NB4 (cell line): ENCODE data around the gene DKK3.

Experiments used
- POLR2A ChIP-seq: IDR thresholded peaks from 2 replicates; pipeline ENCODE4 v1.6.1; 2011; ENCODE audit warnings: mild to moderate bottlenecking; ENCODE audit not compliant: insufficient read length; ENCODE audit errors: extremely low read depth
- TF ChIP-seq, protein P1 (sequence below): IDR thresholded peaks from one replicate; pipeline ENCODE4 v1.5.1; 2012; ENCODE audit warnings: low read depth, low read length

GRCh38 chr11:11949482-11949881 is 58.9 kb downstream of the DKK3 start:
- TF ChIP-seq, protein P1, sequence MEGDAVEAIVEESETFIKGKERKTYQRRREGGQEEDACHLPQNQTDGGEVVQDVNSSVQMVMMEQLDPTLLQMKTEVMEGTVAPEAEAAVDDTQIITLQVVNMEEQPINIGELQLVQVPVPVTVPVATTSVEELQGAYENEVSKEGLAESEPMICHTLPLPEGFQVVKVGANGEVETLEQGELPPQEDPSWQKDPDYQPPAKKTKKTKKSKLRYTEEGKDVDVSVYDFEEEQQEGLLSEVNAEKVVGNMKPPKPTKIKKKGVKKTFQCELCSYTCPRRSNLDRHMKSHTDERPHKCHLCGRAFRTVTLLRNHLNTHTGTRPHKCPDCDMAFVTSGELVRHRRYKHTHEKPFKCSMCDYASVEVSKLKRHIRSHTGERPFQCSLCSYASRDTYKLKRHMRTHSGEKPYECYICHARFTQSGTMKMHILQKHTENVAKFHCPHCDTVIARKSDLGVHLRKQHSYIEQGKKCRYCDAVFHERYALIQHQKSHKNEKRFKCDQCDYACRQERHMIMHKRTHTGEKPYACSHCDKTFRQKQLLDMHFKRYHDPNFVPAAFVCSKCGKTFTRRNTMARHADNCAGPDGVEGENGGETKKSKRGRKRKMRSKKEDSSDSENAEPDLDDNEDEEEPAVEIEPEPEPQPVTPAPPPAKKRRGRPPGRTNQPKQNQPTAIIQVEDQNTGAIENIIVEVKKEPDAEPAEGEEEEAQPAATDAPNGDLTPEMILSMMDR, result no peak
- TF ChIP-seq POLR2A, result no peak
